ENCODE results near the gene FGD2.
"Not testable (repeated sequence)": the region's sequence is repeated elsewhere in the genome, so short reads cannot be mapped to it uniquely, and the experiment has no call there.

FGD2 gene

GRCh38 chr6:37043091-37043490, 37.6 kb downstream of the FGD2 start:
- not testable (repeated sequence) for DNase-seq

GRCh38 chr6:37047346-37047688, 41.9 kb downstream of the FGD2 start:
- DNase-seq: no peak

- no peak for DNase-seq
Observed at GRCh38 chr6:37047689-37048402, 42.4 kb downstream of the FGD2 start.

GRCh38 chr6:37048403-37048850, 43.0 kb downstream of the FGD2 start:
- DNase-seq: no peak

- peak in 1 of 2 experiments; percentile 39 for DNase-seq
Observed at GRCh38 chr6:37048851-37049757, 43.6 kb downstream of the FGD2 start.

GRCh38 chr6:37049758-37050044, 44.2 kb downstream of the FGD2 start:
- DNase-seq: no peak

GRCh38 chr6:37050045-37050853, 44.8 kb downstream of the FGD2 start:
- no peak for DNase-seq

GRCh38 chr6:37050854-37051137, 45.3 kb downstream of the FGD2 start:
- no peak for DNase-seq

- DNase-seq: peak; percentile 45 to 48
Observed at GRCh38 chr6:37051138-37052026, 45.9 kb downstream of the FGD2 start.

GRCh38 chr6:37052027-37052628, 46.7 kb downstream of the FGD2 start:
- no peak for DNase-seq

- no peak for DNase-seq
Observed at GRCh38 chr6:37053683-37054082, 48.2 kb downstream of the FGD2 start.

GRCh38 chr6:37054171-37054570, 48.7 kb downstream of the FGD2 start:
- no peak for DNase-seq

- DNase-seq: no peak
Observed at GRCh38 chr6:37054580-37054979, 49.1 kb downstream of the FGD2 start.

- DNase-seq: no peak
Observed at GRCh38 chr6:37056112-37056403, 50.6 kb downstream of the FGD2 start.

GRCh38 chr6:37056439-37057127, 51.1 kb downstream of the FGD2 start:
- no peak for DNase-seq

GRCh38 chr6:37057128-37057471, 51.6 kb downstream of the FGD2 start:
- no peak for DNase-seq

GRCh38 chr6:37057678-37058077, 52.2 kb downstream of the FGD2 start:
- DNase-seq: no peak

- DNase-seq: peak in 1 of 2 experiments; percentile 16
Observed at GRCh38 chr6:37058084-37058586, 52.7 kb downstream of the FGD2 start.

- DNase-seq: not testable (repeated sequence)
Observed at GRCh38 chr6:37058984-37059343, 53.5 kb downstream of the FGD2 start.

GRCh38 chr6:37059344-37060194, 54.1 kb downstream of the FGD2 start:
- peak; percentile 92 to 95 for DNase-seq

GRCh38 chr6:37060195-37060559, 54.7 kb downstream of the FGD2 start:
- DNase-seq: no peak
